ENCODE data around the gene C1orf116. TPM values are rescaled to one million over a fixed set of nuclear protein-coding genes. Genes with fewer than 3 reads are reported as not detected.
A peak's percentile ranks its signal among the peaks of the same experiment; 100 is the strongest.

C1orf116 gene
- total RNA-seq, result 10 to 100 TPM in 1 of 3 donors, 1 to 10 TPM in 1, under 1 TPM in 1; under 0.01 to 22.2 (median 5.6) TPM

GRCh38 chr1:207032528-207033017 is at the start of gene C1orf116:
Gene C1orf116 (minus strand): TSS chr1:207032756. CDS start chr1:207027598, 5,158 bp downstream.
- H3K4me1 ChIP-seq, result no peaks in the 10 kb centered on the region
- intact Hi-C loops (cut with DNase I; ENCODE audit: low total_unique reads), result loop anchor here (5.0 kb wide), 1 partner anchor 605 kb away; no protein-coding TSS in a partner anchor
- TF ChIP-seq POLR2A (IDR thresholded peaks at IDR 0.05), result peak; percentile 31
- TF ChIP-seq CTCF (IDR thresholded peaks at IDR 0.05), result no peak
- TF ChIP-seq POLR2AphosphoS5 (IDR thresholded peaks at IDR 0.05), result peak in 1 of 3 donors; percentile 76
- peak within 1 kb of the TSS; percentile 81 to 93 for H3K27ac ChIP-seq
- DNase-seq (ENCODE audit: low spot score in 2 of 2), result peak in 1 of 2 donors; percentile 91
- H3K36me3 ChIP-seq, result no peaks in the 10 kb centered on the region
- no peaks in the 10 kb centered on the region for H3K9me3 ChIP-seq
- H3K4me3 ChIP-seq, result peak within 1 kb of the TSS in 2 of 3 donors; percentile 57
- no peaks in the 10 kb centered on the region for H3K27me3 ChIP-seq

GRCh38 chr1:207081806-207082205 is 49.2 kb upstream of the C1orf116 start:
- Histone ChIP-seq H3K4me3 (no peak overlapping the region), H3K27me3 (no peaks in the 10 kb centered on the region), H3K27ac (no peak overlapping the region), H3K9me3 (no peaks in the 10 kb centered on the region), H3K4me1 (no peaks in the 10 kb centered on the region), H3K36me3 (no peaks in the 10 kb centered on the region)
- DNase-seq (ENCODE audit: low spot score in 2 of 2), result no peak
- TF ChIP-seq POLR2A (IDR thresholded peaks at IDR 0.05), result no peak
- TF ChIP-seq POLR2AphosphoS5 (IDR thresholded peaks at IDR 0.05), result no peak
- intact Hi-C loops (cut with DNase I; ENCODE audit: low total_unique reads), result no loop called here

- Histone ChIP-seq H3K27ac (no peak overlapping the region), H3K4me1 (no peaks in the 10 kb centered on the region), H3K36me3 (no peaks in the 10 kb centered on the region), H3K27me3 (no peaks in the 10 kb centered on the region), H3K4me3 (no peak overlapping the region), H3K9me3 (no peaks in the 10 kb centered on the region)
- TF ChIP-seq POLR2AphosphoS5 (IDR thresholded peaks at IDR 0.05) (no peak), POLR2A (IDR thresholded peaks at IDR 0.05) (no peak), CTCF (IDR thresholded peaks at IDR 0.05) (no peak)
- intact Hi-C loops (cut with DNase I; ENCODE audit: low total_unique reads), result no loop called here
- DNase-seq (ENCODE audit: low spot score in 2 of 2), result no peak
These were observed 48.5 kb upstream of the C1orf116 start for GRCh38 chr1:207081088-207081487.

GRCh38 chr1:207079706-207080241 is 47.2 kb upstream of the C1orf116 start:
- Histone ChIP-seq H3K4me3 (no peak overlapping the region), H3K4me1 (peaks cover 0 to under 1% of the 10 kb centered on the region in 2 donors), H3K9me3 (no peaks in the 10 kb centered on the region), H3K27me3 (no peaks in the 10 kb centered on the region), H3K27ac (no peak overlapping the region), H3K36me3 (no peaks in the 10 kb centered on the region)
- TF ChIP-seq CTCF (IDR thresholded peaks at IDR 0.05), result no peak
- TF ChIP-seq POLR2A (IDR thresholded peaks at IDR 0.05), result no peak
- TF ChIP-seq POLR2AphosphoS5 (IDR thresholded peaks at IDR 0.05), result no peak
- intact Hi-C loops (cut with DNase I; ENCODE audit: low total_unique reads), result loop anchor here (5.0 kb wide), 1 partner anchor 598 kb away; no protein-coding TSS in a partner anchor
- DNase-seq (ENCODE audit: low spot score in 2 of 2), result no peak

GRCh38 chr1:207078578-207079132 is 46.1 kb upstream of the C1orf116 start:
- no peaks in the 10 kb centered on the region for H3K36me3 ChIP-seq
- no peak overlapping the region for H3K27ac ChIP-seq
- no peaks in the 10 kb centered on the region for H3K9me3 ChIP-seq
- TF ChIP-seq POLR2A (IDR thresholded peaks at IDR 0.05) (no peak), CTCF (IDR thresholded peaks at IDR 0.05) (no peak), POLR2AphosphoS5 (IDR thresholded peaks at IDR 0.05) (no peak)
- no peaks in the 10 kb centered on the region for H3K27me3 ChIP-seq
- peaks cover 0 to 4% of the 10 kb centered on the region in 2 donors for H3K4me1 ChIP-seq
- intact Hi-C loops (cut with DNase I; ENCODE audit: low total_unique reads), result loop anchor here (5.0 kb wide), 1 partner anchor 599 kb away; no protein-coding TSS in a partner anchor
- no peak for DNase-seq (ENCODE audit: low spot score in 2 of 2)
- H3K4me3 ChIP-seq, result no peak overlapping the region

Measured in breast epithelium (tissue), 4 donors.